Astrocyte of the cerebellum (primary cell): Measurements from ENCODE around the gene COL25A1.

Experiments
- DNase-seq: peaks from one replicate; pipeline ENCODE4 v3.0.0-alpha.2; 2011; ENCODE audit warnings: low read depth
- H3K4me3 ChIP-seq: 2 replicates; pipeline ENCODE4 v1.5.1; 2011; ENCODE audit warnings: mild to moderate bottlenecking, low read depth, low read length, moderate library complexity
- in situ Hi-C: cut with HindIII; loops from 2 replicates; pipeline ENCODE4 v1.10.0; 2017; ENCODE audit warnings: low sequenced_read_pairs
- TF ChIP-seq, protein P1 (sequence below): IDR thresholded peaks from 2 replicates; pipeline ENCODE4 v1.5.1; 2012; ENCODE audit warnings: low read length, low read depth, moderate library complexity, mild to moderate bottlenecking; ENCODE audit errors: missing control alignments

The COL25A1 gene

DNA sequence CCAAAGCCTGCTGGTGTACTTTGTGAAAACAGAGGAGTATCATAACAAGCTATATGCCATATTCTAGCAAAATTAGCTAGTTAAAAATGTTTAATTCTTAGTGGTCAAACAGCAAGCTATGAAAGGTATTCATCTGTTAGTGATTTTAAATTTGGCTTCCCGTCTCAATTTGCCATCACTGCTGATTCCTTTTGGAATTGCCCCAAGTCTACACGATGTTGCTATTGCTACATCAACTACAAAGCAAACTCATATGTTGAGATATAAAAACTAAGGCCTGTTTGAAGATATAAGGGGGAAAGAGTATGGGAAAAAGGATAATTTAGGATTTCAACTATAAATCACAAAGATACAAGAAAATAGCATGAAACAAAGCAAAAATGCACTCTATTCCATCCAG lies 146.1 kb downstream of the COL25A1 start:
- no peak for DNase-seq
- TF ChIP-seq, protein P1, sequence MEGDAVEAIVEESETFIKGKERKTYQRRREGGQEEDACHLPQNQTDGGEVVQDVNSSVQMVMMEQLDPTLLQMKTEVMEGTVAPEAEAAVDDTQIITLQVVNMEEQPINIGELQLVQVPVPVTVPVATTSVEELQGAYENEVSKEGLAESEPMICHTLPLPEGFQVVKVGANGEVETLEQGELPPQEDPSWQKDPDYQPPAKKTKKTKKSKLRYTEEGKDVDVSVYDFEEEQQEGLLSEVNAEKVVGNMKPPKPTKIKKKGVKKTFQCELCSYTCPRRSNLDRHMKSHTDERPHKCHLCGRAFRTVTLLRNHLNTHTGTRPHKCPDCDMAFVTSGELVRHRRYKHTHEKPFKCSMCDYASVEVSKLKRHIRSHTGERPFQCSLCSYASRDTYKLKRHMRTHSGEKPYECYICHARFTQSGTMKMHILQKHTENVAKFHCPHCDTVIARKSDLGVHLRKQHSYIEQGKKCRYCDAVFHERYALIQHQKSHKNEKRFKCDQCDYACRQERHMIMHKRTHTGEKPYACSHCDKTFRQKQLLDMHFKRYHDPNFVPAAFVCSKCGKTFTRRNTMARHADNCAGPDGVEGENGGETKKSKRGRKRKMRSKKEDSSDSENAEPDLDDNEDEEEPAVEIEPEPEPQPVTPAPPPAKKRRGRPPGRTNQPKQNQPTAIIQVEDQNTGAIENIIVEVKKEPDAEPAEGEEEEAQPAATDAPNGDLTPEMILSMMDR, result no peak
- H3K4me3 ChIP-seq, result no peak overlapping the region
- in situ Hi-C loops, result no loop called here

DNA sequence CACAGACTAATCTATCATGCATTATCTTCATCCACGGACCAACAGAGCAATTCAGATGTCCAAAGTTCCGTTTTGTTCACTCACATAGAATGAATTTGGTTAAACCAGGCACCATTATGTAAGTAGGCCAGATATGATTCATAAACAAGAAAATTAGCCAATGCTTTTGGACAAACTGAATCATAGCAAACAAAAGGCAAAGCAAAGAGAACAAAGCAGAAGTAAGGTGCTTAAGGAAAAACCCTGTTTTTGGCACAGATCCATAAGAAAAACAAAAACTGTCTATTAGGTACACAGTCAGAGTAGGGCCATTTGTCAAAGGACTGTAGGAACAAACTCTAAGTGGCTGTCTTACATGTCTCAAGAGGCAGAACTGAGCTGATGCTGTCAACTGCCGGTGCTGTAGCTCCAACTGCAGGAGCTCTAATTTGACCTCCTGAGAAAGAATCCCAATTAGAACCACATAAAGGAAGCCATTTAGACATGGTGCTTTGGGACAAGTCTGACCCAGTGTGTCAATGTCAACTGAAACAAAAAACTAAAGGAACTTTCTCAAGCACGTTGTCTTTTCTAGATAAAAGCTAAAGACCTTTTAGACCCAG lies 146.7 kb downstream of the COL25A1 start:
- in situ Hi-C loops, result no loop called here
- H3K4me3 ChIP-seq, result no peak overlapping the region
- DNase-seq, result no peak
- TF ChIP-seq, protein P1, result no peak

DNA sequence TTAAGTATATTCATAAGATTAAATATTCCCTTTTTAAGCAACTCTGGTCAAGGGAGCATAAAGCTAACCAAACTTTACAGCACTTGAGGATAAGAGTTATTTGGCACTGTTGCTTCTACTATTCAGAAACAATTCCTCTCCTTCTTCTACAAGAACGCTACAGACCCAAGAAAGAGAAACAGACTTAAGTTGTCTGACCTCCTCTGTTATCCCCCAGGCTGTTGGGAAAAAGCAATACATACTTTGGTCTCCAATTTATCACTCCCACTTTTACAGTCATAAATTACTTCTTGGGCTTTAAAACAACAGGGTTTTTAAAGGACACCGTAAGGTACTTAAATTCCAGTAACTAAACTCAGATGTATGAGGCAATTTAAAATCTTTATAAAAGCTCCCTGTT lies 147.4 kb downstream of the COL25A1 start:
- no peak overlapping the region for H3K4me3 ChIP-seq
- in situ Hi-C loops, result no loop called here
- no peak for DNase-seq
- TF ChIP-seq, protein P1, result no peak

DNA sequence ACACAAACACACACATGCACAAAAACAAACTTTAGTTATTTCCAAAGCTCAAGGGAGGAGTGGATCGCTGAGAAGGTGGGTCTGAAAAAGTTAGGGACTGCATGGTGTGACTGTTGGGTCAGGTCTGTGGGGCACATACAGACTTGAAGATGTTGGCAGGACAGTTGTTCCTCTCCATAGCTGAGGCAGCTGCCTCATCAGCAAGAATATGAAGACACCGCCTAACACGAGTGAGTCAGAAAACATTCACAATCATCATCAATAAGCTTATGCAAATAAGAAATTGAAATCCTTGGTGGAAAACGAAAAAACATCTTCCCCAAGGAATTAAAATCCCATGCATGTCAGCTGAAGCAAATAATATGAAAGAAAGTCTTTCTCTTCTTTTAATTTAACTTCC lies 148.0 kb downstream of the COL25A1 start:
- in situ Hi-C loops, result no loop called here
- TF ChIP-seq, protein P1, result no peak
- DNase-seq, result no peak
- H3K4me3 ChIP-seq, result no peak overlapping the region

DNA sequence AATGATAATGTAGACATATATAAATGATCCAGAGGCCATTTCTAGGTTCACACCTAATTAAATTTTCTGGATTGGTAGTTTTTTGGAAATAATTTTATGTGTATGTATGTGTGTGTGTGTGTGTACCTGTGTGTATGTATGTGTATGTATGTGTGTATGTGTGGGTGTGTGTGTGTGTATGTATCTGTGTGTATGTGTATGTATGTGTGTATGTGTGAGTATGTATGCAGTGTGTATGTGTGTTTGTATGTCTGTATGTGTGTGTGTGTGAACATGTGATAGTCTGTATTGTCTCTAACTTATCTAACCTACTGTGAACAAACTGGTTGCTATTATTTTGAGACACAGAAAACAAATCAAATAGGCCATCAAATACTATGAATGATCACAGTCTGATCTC lies 152.6 kb downstream of the COL25A1 start:
- no peak overlapping the region for H3K4me3 ChIP-seq
- DNase-seq, result no peak
- in situ Hi-C loops, result no loop called here
- TF ChIP-seq, protein P1, result no peak

DNA sequence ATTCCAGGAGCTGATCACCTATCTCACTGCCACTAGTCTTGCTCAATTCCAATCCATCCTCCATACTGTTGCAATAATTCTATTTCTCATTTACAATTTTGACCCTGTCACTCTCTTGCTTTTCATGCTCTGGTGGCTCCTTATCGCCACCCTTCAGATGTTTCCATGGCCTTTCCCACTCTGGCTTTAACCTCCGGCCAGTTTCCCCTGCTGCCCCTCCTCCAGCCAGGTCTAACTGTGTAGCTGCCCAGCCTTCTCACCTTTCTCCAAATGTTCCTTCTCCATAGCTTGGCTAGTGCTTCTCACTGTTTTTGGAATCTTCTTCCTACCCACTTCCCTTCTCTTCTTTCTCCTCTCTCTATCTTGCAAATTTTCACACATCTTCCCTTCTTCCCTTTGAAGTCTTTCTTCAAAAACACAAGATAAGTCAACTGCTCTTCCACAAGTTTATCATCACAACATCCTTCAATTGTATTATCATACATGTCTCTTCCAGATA lies 153.8 kb downstream of the COL25A1 start:
- TF ChIP-seq, protein P1, result no peak
- DNase-seq, result no peak
- no peak overlapping the region for H3K4me3 ChIP-seq
- in situ Hi-C loops, result no loop called here
